Measurements from ENCODE around the gene STOML1.
"Not testable (repeated sequence)": the region's sequence is repeated elsewhere in the genome, so short reads cannot be mapped to it uniquely, and the experiment has no call there.

STOML1 gene

GRCh38 chr15:73944161-73945129 is 47.6 kb downstream of the STOML1 start:
- no peak for DNase-seq

- no peak for DNase-seq
These were observed 49.3 kb downstream of the STOML1 start for GRCh38 chr15:73942751-73943270.

GRCh38 chr15:73941871-73942635 is 50.0 kb downstream of the STOML1 start:
- no peak for DNase-seq

- DNase-seq: no peak
These were observed 50.6 kb downstream of the STOML1 start for GRCh38 chr15:73941449-73941848.

GRCh38 chr15:73941044-73941443 is 51.1 kb downstream of the STOML1 start:
- DNase-seq: no peak

- DNase-seq: no peak
These were observed 51.8 kb downstream of the STOML1 start for GRCh38 chr15:73940061-73940981.

- DNase-seq: no peak
These were observed 53.0 kb downstream of the STOML1 start for GRCh38 chr15:73939138-73939537.

GRCh38 chr15:73938516-73938915 is 53.6 kb downstream of the STOML1 start:
- not testable (repeated sequence) for DNase-seq

GRCh38 chr15:73937726-73938125 is 54.4 kb downstream of the STOML1 start:
- DNase-seq: no peak

GRCh38 chr15:73937296-73937695 is 54.8 kb downstream of the STOML1 start:
- DNase-seq: no peak

- DNase-seq: no peak
These were observed 55.4 kb downstream of the STOML1 start for GRCh38 chr15:73936588-73937290.

GRCh38 chr15:73936181-73936580 is 55.9 kb downstream of the STOML1 start:
- no peak for DNase-seq

- no peak for DNase-seq
These were observed 56.5 kb downstream of the STOML1 start for GRCh38 chr15:73935547-73935946.

- no peak for DNase-seq
These were observed 57.8 kb downstream of the STOML1 start for GRCh38 chr15:73934281-73934680.

- no peak for DNase-seq
These were observed 59.5 kb downstream of the STOML1 start for GRCh38 chr15:73932381-73933191.

- DNase-seq: no peak
These were observed 60.7 kb downstream of the STOML1 start for GRCh38 chr15:73931441-73931840.

- DNase-seq: no peak
These were observed 61.3 kb downstream of the STOML1 start for GRCh38 chr15:73930790-73931281.

GRCh38 chr15:73930371-73930770 is 61.7 kb downstream of the STOML1 start:
- no peak for DNase-seq

GRCh38 chr15:73928971-73929627 is 63.0 kb downstream of the STOML1 start:
- no peak for DNase-seq
